ENCODE measurements around the gene GOLGA7B. TPM values are rescaled to one million over a fixed set of nuclear protein-coding genes. Genes with fewer than 3 reads are reported as not detected.

GOLGA7B gene
- total and polyA plus RNA-seq, 2 donors (not counting 3 experiments of a cell fraction or from before 2014, with no cell fraction given) = 0.03 TPM; not detected in 1

DNA sequence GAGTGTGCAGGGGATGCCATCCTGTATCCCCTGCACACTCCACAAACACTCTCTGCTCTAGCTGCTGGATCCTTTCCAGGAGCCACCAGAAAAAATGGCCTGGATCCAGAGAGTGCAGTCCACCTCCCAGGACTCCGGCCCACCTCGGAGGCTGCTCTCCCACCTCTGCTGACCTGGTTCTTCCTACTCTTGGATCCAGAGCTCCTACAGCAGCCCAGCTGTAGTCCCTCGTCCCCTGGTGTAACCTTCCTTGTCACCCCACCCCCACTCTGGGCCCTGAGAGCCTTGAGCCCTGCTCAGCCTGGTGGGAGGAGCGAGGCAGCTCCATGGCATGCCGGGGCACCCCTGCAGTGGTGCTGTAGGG, 54.4 kb downstream of the GOLGA7B start:
- FAIRE-seq (no peak), DNase-seq (ENCODE audit: low read depth, low spot score) (no peak)
- Histone ChIP-seq H3K4me1 (ENCODE audit: control insufficient read depth, extremely low read depth, insufficient read depth, low read length) (no peaks in the 10 kb centered on the region), H3K4me2 (ENCODE audit: insufficient read depth, low read length) (no peak overlapping the region), H3K79me2 (ENCODE audit: control insufficient read depth, insufficient read depth, low read length) (no peaks in the 10 kb centered on the region), H3K36me3 (ENCODE audit: control insufficient read depth in 2 of 2, extremely low read depth in 1 of 2, insufficient read depth in 2 of 2, low read length in 2 of 2) (no peaks in the 10 kb centered on the region), H2AFZ (ENCODE audit: low read depth, low read length) (no peak overlapping the region), H3K9ac (replicated peaks; ENCODE audit: extremely low read depth, insufficient read depth, low read length) (no peak overlapping the region), H3K4me3 (replicated peaks in 1 of 3; ENCODE audit: insufficient read depth in 1 of 3, low read depth in 1 of 3, low read length in 3 of 3) (no peak overlapping the region), H3K9me1 (replicated peaks; ENCODE audit: control insufficient read depth, extremely low read depth, insufficient read depth, low read length) (no peaks in the 10 kb centered on the region), H4K20me1 (replicated peaks; ENCODE audit: control insufficient read depth, extremely low read depth, insufficient read depth, low read length) (no peaks in the 10 kb centered on the region), H3K27ac (ENCODE audit: insufficient read depth, low read depth, low read length) (no peak overlapping the region), H3K9me3 (replicated peaks; ENCODE audit: control insufficient read depth, insufficient read depth, low read length) (no peaks in the 10 kb centered on the region), H3K27me3 (ENCODE audit: control insufficient read depth in 2 of 2, insufficient read depth in 2 of 2, low read length in 2 of 2) (no peaks in the 10 kb centered on the region)
- dilution Hi-C loops (cut with MboI; ENCODE audit: extremely low pct_ligation_motif_present, low sequenced_read_pairs) = no loop called here
- intact Hi-C loops (cut with micrococcal nuclease) = no loop called here
- TF ChIP-seq POLR2A (IDR thresholded peaks at IDR 0.05; ENCODE audit: low read depth, low read length) = no peak
- TF ChIP-seq POLR2AphosphoS5 (IDR thresholded peaks at IDR 0.05; ENCODE audit: insufficient read depth, low read depth, low read length) = no peak
- TF ChIP-seq GATA2 (IDR thresholded peaks at IDR 0.05; ENCODE audit: insufficient read depth, insufficient read length, low read depth, low read length) = no peak
- TF ChIP-seq, protein P1, sequence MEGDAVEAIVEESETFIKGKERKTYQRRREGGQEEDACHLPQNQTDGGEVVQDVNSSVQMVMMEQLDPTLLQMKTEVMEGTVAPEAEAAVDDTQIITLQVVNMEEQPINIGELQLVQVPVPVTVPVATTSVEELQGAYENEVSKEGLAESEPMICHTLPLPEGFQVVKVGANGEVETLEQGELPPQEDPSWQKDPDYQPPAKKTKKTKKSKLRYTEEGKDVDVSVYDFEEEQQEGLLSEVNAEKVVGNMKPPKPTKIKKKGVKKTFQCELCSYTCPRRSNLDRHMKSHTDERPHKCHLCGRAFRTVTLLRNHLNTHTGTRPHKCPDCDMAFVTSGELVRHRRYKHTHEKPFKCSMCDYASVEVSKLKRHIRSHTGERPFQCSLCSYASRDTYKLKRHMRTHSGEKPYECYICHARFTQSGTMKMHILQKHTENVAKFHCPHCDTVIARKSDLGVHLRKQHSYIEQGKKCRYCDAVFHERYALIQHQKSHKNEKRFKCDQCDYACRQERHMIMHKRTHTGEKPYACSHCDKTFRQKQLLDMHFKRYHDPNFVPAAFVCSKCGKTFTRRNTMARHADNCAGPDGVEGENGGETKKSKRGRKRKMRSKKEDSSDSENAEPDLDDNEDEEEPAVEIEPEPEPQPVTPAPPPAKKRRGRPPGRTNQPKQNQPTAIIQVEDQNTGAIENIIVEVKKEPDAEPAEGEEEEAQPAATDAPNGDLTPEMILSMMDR (IDR thresholded peaks at IDR 0.05; ENCODE audit: extremely low read depth in 1 of 2, insufficient read depth in 1 of 2, low read depth in 1 of 2, low read length in 2 of 2) = no peak
- no peak for TF ChIP-seq FOS (IDR thresholded peaks at IDR 0.05; ENCODE audit: borderline replicate concordance, insufficient read depth, low read length)
- TF ChIP-seq, protein P2, sequence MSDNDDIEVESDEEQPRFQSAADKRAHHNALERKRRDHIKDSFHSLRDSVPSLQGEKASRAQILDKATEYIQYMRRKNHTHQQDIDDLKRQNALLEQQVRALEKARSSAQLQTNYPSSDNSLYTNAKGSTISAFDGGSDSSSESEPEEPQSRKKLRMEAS (IDR thresholded peaks at IDR 0.05; ENCODE audit: insufficient read depth, insufficient read length) = no peak
- no peak for TF ChIP-seq EZH2 (IDR thresholded peaks at IDR 0.05; ENCODE audit: borderline replicate concordance, low read depth, low read length, severe bottlenecking)
- no peak for TF ChIP-seq JUN (IDR thresholded peaks at IDR 0.05; ENCODE audit: borderline replicate concordance, insufficient read depth, insufficient read length, low read depth)
- TF ChIP-seq MYC (IDR thresholded peaks at IDR 0.05; ENCODE audit: low read depth, low read length) = no peak
- ChIA-PET POLR2A (no interaction called here), CTCF (interaction anchor here (1.0 to 6.3 kb wide), 10 partner anchors 11 to 142 kb away, joined by 3 to 41 read pairs (median 4); no protein-coding TSS in a partner anchor)
- BruUV-seq (replicated peaks) = no TSS peak
